Activated CD8-positive, alpha-beta memory T cell treated with anti-CD3 and anti-CD28 coated beads for 48 hours (primary cell): ENCODE results near the gene AK1.
A peak's percentile ranks its signal among the peaks of the same experiment; 100 is the strongest.
"Not testable (repeated sequence)": the region's sequence is repeated elsewhere in the genome, so short reads cannot be mapped to it uniquely, and the experiment has no call there.

Experiments used
- DNase-seq, 3 experiments: peaks; one replicate each; pipeline ENCODE4 v3.0.0-alpha.2; 2020; ENCODE audit warnings: low read depth in 2 of 3, low spot score in 2 of 3

The AK1 gene

DNA sequence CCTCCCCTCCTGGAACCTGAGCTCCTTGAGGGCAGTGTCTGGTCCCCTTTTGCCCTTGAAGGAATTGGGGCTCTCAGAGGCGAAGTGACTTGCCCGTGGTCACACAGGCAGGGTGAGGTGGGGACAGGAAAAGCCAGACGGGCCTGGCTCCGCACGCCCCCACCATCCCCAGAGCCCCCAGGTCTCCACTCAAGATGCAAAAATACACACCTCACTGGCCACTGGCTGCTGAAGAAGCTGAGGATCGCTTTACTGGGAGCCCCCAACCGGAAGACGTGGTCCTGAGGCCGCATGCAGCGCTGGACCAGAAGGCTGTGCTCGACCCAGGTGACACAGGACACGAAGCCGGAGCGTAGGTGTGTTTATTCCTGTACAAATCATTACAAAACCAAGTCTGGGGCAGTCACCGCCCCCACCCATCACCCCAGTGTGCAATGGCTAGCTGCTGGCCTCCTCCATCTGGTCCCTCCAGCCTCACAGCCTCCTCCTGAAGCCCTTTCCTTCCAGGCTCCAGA is 7.6 kb upstream of the AK1 start:
- DNase-seq: no peak

DNA sequence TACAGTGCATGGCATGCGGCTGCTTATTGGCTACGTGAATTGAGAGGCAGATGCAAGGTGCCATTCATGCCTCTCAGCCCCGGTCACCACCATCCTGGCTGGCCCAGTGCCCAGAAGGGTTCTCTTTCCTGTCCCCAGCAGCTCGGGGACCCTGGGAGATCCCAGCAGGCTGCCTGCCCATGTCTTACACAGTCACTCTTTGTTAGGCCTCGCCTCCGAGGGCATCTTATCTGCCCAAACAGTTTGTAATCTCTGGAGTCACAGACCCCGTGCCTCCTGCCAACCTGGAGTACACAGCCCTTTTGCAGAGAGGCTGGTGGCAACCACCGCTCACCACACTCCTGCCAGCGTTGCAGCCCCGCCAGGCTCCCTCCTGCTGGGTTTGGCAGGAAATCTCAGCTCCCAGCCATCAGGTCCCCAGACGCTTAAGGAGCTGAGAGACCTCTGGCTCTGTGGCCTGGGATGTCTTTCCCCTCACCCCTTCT is 7.0 kb upstream of the AK1 start:
- DNase-seq: no peak

DNA sequence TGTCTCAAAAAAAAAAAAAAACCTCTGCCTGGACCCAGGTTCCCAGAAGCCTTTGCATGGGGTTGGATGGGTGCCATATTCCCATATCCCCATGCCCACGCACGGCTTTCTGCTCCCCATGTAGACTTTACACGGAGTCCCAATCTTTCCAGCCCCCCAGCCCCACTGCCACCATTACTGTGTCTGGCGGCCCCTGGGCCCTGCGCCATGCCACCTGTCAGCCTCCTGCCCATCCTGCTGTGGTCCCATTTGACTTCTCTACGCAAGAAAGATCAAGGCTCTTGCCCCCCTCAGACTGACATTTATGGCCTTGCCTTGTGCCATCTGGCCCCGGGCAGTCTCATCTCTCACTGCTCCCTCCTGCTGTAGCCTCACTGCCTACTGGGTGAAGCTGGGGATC is 6.5 kb upstream of the AK1 start:
- no peak for DNase-seq

DNA sequence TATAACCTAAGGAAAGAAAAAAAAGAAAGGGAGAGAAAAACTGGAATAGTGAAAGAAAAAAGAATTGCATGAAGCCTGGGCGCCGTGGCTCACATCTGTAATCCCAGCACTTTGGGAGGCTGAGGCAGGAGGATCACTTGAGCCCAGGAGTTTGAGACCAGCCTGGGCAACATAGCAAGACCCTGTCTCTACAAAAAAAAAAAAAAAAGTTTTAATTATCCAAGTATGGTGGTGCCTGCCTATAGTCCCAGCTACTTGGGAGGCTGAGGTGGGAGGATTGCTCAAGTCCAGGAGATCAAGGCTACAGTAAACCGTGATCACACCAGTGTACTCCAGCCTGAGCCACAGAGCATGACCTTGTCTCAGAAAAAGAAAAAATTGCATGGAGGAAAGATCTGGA is 4.2 kb upstream of the AK1 start:
- not testable (repeated sequence) for DNase-seq

DNA sequence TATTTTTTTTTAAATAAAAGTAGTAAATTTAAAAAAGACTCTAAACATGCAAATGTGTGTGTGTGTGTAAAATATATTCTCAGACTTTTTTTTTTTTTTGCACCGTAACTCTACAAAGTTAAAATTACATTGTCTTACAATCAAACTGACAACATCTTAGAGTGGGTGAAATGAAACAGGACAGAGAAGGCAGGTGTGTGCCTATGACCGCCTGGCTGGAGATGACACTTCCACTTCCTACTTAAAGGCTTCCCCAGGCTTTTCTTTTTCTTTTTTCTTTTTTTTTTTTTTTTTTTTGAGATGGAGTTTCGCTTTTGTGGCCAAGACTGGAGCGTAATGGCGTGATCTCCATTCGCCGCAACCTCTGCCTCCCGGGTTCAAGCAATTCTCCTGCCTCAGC is 2.7 kb upstream of the AK1 start:
- DNase-seq: no peak

DNA sequence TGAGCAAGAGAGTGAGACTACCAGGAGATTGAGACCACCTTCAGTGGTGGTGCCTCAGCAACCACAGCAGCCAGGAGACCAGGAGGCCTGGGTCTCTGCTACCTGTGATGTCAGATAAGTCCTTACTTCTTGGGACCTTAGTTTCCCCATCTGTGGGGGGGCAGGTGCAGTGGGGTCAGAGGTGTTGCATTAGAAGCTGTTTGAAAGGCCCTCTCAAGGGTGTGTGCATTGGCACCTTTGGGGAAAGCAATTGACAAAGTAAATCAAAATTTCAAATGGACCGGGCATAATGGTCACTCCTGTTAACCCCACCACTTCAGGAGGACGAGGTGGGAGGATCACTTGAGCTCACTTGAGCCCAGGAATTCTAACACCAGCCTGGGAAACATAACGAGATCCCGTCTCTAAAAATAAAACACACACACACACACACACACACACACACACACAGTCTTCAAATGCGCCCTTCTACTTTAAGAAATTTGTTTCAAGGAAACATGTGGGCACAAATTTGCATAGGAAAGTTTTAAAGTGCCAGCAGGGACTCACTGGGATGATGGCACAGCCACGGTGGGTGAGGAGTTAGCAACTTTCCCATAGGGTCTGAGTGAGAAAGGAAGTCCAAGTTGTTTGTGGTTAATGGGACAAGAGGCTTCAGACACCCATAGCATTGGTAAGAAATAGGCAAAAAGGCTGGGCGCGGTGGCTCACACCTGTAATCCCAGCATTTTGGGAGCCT is 1.3 kb upstream of the AK1 start:
- DNase-seq: no peak

DNA sequence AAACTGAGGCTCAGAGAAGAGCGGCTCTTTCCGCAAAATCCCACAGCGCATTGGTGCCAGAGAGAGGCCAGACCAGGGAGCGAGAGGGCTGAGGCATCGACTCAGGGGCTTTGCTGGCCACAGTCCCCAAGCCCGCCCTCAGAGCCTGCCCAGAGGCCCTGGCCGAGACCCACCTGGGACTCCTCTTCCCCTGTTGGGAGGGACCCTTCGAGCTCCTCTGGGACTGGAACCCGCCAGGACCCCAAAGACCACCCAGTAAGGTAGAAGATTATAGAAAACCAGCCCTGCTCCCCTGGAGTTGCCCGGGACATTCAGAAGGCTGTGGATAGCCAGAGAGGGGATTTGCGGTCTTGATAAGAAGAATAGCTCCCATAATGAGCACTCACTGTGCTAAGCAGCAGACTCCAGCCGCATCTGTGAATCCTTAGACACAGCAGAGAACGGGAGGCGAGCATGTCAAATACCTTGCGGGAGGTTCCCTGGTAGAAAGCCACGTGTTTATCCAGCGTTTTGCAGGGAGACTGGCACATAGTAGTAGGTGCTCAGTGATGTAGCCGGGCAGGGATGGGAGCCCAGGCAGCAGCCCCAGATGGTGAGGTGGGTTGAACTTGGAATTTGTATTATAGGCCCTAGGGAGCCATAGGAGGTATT is 651 bp upstream of the AK1 start:
- no peak for DNase-seq

DNA sequence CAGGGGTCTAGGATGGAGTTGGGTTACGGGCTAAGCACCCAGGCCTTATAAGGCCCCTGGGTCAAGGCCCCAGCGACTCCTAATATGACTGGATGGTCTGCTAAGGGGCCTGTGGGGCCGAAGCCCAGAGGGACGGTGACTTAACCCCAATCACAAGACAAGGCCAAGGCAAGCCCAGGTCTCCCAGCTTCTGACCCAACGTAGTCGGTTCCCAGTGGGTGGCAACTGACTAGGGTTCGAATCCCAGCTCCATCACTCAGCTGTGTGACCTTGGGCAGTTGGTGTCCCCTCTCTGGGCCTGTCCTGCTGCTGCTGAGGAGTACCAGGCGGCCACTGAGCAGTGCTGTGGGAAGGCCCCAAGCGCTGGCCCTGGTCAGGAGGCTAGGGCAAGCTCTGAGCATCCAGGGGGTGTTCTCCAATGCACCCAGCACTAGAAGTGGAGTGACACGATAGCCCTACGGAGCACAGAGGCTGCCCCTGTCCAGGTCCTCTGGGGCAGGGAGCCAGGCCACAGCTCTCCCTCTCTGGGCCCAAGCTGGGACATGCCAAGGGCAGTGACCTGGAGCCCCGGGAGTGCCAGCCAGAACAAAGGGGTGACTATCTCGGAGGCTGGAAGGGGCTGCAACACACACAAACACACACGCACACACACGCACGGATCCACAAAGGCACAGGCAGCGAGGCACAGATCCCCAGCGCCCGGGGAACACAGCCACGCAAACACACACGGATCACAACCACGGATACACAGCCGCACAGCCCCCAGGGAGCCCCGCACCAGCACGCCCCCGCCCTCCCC is 512 bp downstream of the AK1 start:
- no peak for DNase-seq

DNA sequence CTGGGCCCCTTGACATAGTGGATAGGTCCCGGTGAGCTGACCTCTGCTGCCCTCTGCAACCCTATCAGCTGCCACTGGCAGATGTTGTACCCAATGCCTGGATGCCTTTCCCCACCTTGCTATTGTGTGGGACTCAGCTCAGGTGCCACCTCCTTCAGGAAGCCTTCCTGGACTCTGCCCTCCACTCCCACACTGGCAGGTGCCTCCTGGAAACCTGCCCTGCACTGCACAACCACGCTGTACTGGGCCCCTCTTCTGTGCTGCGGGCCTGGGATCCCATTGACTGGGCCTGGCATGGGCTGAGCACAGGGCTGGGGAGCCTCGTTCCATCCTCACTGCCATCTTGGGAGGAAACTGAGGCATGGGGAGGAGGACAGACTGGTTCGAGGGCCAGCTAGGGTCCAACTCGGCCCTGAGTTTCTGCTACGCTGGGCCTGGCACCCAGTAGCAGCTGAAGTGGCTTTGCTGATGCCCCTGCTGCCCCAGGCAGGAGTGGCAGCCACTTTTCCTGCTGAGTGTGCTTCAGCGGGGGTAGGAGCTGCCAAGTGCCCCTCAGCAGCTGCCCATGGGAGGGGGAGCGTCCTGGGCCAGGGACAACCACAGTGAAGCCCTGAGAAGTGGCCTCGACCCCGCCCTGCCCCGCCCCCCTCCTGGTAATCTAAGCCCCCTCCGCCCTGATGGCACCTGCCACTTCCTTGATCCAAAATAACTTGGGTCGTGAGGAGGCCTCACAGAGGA is 1.3 kb downstream of the AK1 start:
- DNase-seq: no peak

DNA sequence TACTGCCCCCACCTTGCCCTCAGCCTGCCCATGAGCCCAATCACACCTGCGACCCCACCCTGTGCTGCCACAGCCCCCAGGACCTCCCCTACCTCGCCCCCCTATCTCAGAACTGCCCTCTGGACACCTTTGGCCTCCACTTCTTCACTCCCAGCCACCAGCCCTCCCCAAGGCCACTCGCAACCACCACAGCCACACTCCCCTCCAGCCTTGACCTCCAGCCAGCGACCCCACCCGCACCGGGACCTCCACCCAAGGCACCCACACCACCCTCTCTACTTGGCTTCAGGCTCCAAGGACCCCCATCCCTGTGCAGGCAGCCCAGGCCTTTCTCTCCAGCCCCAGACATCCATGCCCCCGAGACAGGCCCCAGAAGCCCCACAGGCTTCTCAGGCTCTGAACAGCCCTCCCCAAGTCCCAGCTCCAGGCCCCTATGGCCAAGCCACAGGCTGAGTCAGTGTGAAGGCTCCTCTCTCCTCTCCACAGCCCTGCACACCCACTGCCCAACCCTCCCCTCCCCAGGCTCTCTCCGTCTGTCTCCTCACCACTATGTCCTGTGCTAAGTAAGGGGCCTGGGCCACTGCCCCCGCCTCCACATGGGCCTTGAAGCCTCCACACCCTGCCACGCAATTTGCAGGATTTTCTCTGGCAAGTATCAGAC is 2.0 kb downstream of the AK1 start:
- no peak for DNase-seq

DNA sequence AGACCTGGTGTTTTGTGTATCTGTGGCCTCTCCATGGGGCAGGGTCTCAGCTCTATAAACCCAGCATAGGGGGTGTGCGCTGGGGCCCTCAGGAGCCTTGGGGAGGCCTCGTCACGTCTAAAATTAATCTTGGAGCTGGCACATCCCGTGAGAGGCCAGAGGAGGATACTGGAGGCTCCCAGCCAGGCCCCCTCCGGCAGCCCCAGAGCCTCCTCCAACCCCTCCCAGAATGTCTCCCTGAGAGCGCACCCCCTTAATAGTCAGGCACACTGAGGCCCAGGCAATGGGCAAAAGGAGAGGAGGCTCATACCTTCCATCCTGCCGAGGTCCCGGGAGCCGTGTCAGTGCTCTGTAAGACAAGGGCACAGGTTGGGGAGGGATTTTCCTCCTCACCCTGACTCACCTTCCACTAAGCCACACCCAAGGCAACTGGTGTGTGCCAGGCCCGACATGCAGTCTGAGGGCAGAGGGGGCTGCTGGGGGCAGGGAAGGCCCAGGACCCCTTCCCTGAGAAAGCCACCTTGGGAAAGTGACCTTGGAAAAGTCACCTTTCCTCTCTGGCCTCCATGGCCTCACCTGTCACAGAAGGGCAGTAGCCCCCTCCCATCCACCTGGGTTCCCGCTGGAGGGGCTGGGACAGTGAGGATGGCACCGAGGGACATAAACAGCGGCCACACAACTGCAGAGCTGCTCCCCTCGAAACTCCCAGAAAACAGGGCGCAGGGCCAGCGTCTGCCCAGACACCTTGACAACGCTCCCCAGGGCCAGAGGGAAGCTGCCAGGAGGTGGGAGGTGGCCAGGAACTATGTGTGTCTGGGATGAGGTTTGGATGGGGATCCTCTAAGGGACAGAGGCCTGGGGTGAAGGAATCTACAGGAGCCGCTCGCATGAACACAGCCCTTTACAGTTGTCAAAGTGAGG is 2.9 kb downstream of the AK1 start:
- DNase-seq: no peak

DNA sequence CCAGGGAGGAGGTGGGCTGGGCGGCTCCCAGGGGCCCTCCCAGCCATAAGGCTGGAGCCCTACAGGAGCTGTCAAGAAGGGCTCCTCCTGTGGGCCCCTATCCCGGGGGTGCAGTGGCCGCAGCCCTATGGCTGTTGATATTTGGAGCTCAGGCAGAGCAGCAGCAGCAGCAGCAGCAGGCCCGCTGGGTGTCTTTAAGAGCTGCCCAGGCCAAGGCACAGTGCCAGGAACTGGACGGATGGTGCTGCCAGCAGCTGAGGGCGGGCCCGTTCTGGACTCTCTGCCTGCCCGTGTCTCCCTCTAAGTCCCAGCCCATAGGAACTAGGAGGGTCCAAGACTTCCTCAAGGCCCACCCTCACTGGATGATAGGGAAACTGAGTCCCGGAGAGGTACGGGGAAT is 3.6 kb downstream of the AK1 start:
- no peak for DNase-seq

DNA sequence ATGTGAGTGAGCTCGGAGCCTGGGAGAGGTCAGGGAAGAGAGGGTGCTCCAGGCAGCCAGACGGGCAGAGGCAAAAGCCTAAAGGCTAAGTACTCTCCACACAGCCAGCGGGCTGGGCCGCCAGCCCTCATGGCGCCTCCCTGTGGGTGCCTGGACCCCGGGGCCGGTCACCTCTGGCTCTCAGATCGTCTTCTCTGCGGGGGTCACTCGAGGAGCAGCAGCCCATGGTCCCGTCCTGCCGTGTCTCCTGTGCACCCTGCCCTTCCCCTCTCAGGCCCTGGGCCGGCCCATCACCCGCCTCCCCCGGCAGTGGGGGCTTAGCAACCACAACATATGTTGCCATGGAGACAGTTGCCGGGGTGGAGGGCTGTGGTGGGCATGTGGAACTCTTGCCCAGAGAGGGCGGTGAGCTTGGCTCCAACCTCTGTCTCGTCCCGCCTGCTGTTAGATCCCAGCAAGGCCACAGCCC is 4.2 kb downstream of the AK1 start:
- DNase-seq: no peak

DNA sequence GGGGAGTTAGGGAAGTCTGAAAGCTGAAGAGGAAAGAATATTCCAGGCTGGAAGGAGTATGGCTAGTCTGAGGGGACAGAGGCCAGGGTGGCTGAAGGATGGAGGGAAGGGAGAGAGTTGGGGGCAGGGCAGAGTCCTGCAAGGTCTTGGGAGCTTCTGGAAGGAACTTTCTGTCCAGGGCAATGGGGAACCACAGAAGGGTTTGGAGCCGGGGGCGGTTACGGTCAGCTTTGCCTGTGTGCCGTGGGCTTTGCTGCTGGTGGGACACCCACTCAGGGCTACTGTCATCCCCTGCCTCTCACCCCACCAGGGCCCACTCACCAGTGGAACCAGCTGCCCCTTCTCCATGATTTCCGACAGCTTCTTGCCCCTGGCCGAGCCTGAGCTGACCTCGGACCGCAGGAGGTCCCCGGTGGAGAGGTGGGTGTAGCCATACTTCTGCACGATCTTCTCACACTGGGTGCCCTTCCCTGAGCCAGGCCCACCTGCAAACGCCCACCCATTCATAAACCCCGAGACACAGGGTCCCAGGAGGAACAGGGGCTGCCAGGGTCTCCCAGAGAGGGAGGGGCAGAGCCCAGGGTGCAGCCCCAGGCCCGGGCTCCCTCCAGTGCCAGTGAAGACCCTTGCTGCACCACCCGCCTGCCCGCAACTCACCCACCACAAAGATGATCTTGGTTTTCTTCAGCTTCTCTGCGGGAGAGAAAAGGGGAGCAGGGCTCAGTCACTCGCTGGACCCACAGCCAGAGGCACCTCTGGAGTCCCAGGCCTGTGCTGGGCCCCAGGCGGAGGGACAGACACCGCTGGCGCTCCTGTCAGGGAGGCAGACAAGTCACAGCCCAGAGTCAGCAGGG is 4.9 kb downstream of the AK1 start:
- no peak for DNase-seq

DNA sequence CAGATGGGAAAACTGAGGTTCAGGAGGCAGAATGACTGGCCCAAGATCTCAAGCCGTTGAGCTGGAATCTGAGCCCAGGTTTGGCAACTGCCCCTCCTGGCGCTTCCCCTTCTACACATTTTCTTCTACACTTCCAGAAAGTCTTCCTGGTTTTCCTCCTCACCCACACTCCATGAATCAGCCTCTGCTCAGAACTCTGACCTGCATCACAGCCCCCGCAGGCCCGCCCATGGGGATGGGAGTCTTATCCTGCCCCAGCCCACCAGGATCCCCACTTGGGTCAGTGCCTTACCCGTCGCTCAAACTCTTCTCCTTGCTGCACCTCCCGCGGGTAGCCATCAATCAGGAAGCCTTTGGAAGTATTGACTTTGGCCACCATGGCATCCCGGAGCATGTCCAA is 5.9 kb downstream of the AK1 start:
- DNase-seq: no peak

DNA sequence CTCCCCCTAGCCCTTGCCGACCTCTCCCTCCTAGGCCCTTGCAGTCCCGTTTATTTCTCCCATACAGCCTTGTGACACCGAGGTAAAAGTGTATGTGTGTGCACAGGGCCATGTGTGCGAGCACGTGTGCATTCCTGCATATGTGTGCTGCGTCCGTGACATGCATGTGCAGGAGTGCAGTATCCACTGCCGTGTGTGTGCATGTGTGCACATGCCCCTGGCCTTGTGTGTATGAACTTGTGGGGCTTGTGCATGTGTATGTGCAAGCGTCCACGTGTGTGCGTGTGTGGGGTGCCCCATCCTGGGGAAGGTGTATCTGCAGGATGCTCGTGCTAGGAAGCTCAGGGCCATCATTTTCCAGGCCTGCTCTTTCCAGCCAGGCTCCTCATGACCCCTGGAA is 6.6 kb downstream of the AK1 start:
- DNase-seq: no peak

DNA sequence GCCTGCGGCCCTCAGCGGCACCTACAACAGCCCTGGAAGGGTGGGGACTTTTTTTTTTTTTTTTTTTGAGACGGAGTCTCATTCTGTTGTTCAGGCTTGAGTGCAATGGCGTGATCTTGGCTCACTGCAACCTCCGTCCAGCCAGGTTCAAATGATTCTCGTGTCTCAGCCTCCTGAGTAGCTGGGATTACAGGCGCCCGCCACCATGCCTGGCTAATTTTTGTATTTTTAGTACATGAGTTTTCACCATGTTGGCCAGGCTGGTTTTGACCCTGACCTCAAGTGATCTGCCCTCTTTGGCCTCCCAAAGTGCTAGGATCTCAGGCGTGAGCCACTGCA is 7.4 kb downstream of the AK1 start:
- not testable (repeated sequence) for DNase-seq

DNA sequence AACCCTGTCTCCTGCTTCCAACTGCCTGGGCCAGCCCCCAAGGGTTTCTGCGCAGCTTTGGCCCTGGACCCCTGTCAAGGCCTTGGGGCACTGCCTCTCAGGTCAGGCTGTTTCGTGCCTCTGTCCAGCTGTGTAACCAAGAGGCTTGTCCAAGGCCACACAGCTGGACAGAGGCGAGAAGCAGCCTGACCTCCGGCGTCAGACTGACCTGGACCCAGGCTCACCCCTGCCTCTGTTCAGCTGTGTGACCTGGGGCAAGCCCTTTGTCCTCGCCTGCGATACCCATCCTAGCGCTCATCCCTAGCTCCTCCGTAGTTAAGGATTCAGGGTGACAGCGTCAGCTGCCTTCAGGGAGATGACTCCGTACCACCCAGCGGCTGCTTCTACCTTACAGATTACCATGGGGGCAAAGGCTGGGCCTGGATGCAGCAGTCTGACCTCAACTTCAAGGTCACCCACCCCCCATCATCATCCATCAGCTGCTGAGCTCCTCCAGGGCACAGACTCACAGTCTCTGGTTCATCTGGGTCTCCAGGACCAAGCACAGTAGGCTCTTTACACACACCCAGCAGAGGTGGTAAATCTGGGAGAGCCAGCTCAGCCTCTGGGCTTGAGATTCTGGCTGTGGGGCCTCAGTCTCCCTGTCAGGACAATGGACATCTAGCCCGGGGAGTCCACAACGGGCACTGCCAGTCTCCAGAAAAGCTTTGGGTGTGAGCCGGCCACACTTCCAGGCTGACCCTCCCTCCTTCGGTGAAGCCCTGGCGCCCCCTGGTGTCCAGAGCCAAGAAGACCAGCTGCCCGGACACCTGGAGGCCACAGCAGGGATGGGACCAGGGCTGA is 7.9 kb downstream of the AK1 start:
- peak; percentile 56 to 88 (median 83) for DNase-seq
